GM18498 (cell line): ENCODE results near the gene MB.
"Not testable (repeated sequence)": the region's sequence is repeated elsewhere in the genome, so short reads cannot be mapped to it uniquely, and the experiment has no call there.

Experiments used
- ATAC-seq: cut with Tn5 transposase; IDR thresholded peaks from one replicate; pipeline ENCODE4 v1.9.1; 2021; ENCODE audit warnings: mild to moderate bottlenecking, moderate library complexity; ENCODE audit not compliant: unreplicated experiment

The MB gene

GRCh38 chr22:35638001-35638400 lies 20.9 kb upstream of the MB start:
- ATAC-seq, result no peak

- ATAC-seq, result no peak
Observed at GRCh38 chr22:35637254-35637653, 20.1 kb upstream of the MB start.

- ATAC-seq, result no peak
Observed at GRCh38 chr22:35634943-35635540, 17.9 kb upstream of the MB start.

GRCh38 chr22:35634015-35634414 lies 16.9 kb upstream of the MB start:
- no peak for ATAC-seq

- ATAC-seq, result no peak
Observed at GRCh38 chr22:35633520-35633919, 16.4 kb upstream of the MB start.

- no peak for ATAC-seq
Observed at GRCh38 chr22:35632935-35633334, 15.8 kb upstream of the MB start.

GRCh38 chr22:35631597-35631996 lies 14.5 kb upstream of the MB start:
- ATAC-seq, result no peak

- ATAC-seq, result no peak
Observed at GRCh38 chr22:35630891-35631290, 13.8 kb upstream of the MB start.

- no peak for ATAC-seq
Observed at GRCh38 chr22:35630387-35630793, 13.3 kb upstream of the MB start.

- no peak for ATAC-seq
Observed at GRCh38 chr22:35629406-35630216, 12.5 kb upstream of the MB start.

GRCh38 chr22:35628732-35629131 lies 11.6 kb upstream of the MB start:
- ATAC-seq, result no peak

- ATAC-seq, result peak; percentile 48
Observed at GRCh38 chr22:35627267-35628041, 10.3 kb upstream of the MB start.

GRCh38 chr22:35625763-35626432 lies 8.8 kb upstream of the MB start:
- ATAC-seq, result no peak

- ATAC-seq, result no peak
Observed at GRCh38 chr22:35624547-35624946, 7.4 kb upstream of the MB start.

GRCh38 chr22:35623885-35624284 lies 6.8 kb upstream of the MB start:
- ATAC-seq, result not testable (repeated sequence)

- ATAC-seq, result no peak
Observed at GRCh38 chr22:35622191-35622913, 5.2 kb upstream of the MB start.

GRCh38 chr22:35621451-35621850 lies 4.3 kb upstream of the MB start:
- ATAC-seq, result no peak

GRCh38 chr22:35620624-35621251 lies 3.6 kb upstream of the MB start:
- ATAC-seq, result no peak

GRCh38 chr22:35619336-35620094 lies 2.4 kb upstream of the MB start:
- ATAC-seq, result no peak
